Measurements from ENCODE around the gene FZR1. TPM values are rescaled to one million over a fixed set of nuclear protein-coding genes. Genes with fewer than 3 reads are reported as not detected.

FZR1 gene
- total and polyA plus RNA-seq, 2 of the 13 experiments (the other 11 are each of a cell fraction or from before 2014, with no cell fraction given) = 29.0 to 30.8 TPM

DNA sequence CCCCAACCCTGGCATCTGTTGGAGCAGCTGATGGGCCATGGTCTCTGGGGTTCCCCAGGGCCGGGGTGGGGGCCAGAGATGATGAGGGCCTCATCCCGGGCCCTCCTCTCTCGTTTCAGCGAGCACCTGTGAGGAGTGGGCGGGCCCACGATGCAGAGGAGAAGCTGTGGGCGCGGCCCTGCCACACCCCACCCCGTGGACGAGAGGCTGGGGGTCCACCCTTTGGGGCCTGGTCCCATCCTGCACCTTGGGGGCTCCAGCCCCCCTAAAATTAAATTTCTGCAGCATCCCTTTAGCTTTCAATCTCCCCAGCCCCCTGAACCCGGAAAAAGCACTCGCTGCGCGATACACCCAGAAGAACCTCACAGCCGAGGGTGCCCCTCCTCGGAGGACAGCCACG is 72.3 kb downstream of the FZR1 start:
- FAIRE-seq (no peak), ATAC-seq (no peak), DNase-seq (ENCODE audit: low spot score) (no peak)
- intact Hi-C loops (cut with micrococcal nuclease; ENCODE audit: unreplicated experiment) = no loop called here
- H3K27ac ChIP-seq (ENCODE audit: extremely low read length, insufficient read depth, low read length) = no peak overlapping the region
- POLR2A ChIA-PET = no interaction called here
- no peaks in the 10 kb centered on the region; a peak in 1 of 5 replicates for H3K36me3 ChIP-seq (replicated peaks in 1 of 2; ENCODE audit: control insufficient read depth in 1 of 2, insufficient read depth in 2 of 2, low read length in 2 of 2)
- H3K4me1 ChIP-seq (ENCODE audit: insufficient read depth, low read length) = peaks cover 14% of the 10 kb centered on the region; the same call in 1 of the 2 replicates
- CTCF ChIA-PET (ENCODE audit: low intra/inter-chr PET ratio, low total read pairs) = no interaction called here
- H3K4me2 ChIP-seq (ENCODE audit: low read depth, low read length) = no peak overlapping the region
- H3K9ac ChIP-seq (ENCODE audit: insufficient read depth, low read depth, low read length) = no peak overlapping the region
- peaks cover 4% of the 10 kb centered on the region for H4K20me1 ChIP-seq (ENCODE audit: insufficient read depth, low read length)
- in situ Hi-C loops (cut with HindIII; ENCODE audit: extremely low pct_ligation_motif_present, low pct_unique_long_range_greater_than_20kb) = no loop called here
- no peak overlapping the region for H2AFZ ChIP-seq (ENCODE audit: low read length)
- TF ChIP-seq ZNF816 (CRISPR knock-in tag; IDR thresholded peaks at IDR 0.05; ENCODE audit: borderline replicate concordance) (no peak), ZFAT (CRISPR knock-in tag; conservative IDR thresholded peaks at IDR 0.05) (no peak), MYPOP (CRISPR knock-in tag; IDR thresholded peaks at IDR 0.05) (no peak), ZNF562 (CRISPR knock-in tag; IDR thresholded peaks at IDR 0.05; ENCODE audit: borderline replicate concordance) (no peak), ZNF775 (CRISPR knock-in tag; IDR thresholded peaks at IDR 0.05; ENCODE audit: borderline replicate concordance) (no peak)
- H3K4me3 ChIP-seq (replicated peaks in 1 of 3; ENCODE audit: insufficient read depth in 1 of 3, low read depth in 2 of 3, low read length in 3 of 3) = no peak overlapping the region
- H3K79me2 ChIP-seq (ENCODE audit: insufficient read depth, low read length) = no peaks in the 10 kb centered on the region
- BruUV-seq (replicated peaks) = no TSS peak
- H3K9me3 ChIP-seq (ENCODE audit: low read length) = no peaks in the 10 kb centered on the region
- no peaks in the 10 kb centered on the region for H3K27me3 ChIP-seq (ENCODE audit: control insufficient read depth in 1 of 2, insufficient read depth in 2 of 2, low read length in 2 of 2)
- WGBS (ENCODE audit: low lambda C conversion rate) = 97% methylated on average over 7 of the region's 17 CpGs

DNA sequence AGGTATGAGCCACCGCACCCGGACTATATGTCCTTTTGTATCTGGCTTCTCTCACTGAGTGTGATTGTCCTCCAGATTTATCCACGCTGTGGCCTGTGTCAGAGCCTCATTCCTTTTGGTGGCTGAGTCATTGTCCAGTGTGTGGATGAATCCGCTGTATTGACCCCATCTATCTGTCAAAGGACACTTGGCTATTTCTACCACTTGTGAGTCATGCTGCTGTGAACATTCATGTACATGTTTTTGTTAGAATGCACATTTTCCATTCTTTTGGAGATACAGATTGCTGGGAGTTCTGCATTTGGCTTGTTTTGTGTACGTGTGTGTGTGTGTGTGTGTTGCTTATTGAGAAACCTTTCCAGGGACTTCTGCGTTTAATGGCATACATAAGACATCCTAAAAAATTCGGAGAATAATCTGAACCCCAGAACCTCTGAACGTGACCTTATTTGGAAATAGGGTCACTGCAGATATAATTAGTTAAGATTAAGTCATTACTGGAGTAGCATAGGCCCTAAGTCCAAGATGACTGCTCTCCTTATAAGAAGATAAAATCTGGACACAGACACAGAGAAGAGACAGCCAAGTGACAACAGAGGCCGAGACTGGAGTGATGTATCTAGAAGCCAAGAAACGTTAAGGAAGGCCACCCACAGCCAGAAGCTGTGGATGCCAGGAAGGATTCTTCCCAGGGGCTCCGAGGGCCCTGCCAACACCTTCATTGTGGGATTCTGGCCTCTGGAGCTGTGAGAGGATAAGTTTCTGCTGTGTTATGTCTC is 74.2 kb downstream of the FZR1 start:
- FAIRE-seq (no peak), DNase-seq (ENCODE audit: low spot score) (peak; percentile 56), ATAC-seq (peak; percentile 36; the same call in 2 of the 3 replicates)
- POLR2A ChIA-PET = no interaction called here
- in situ Hi-C loops (cut with HindIII; ENCODE audit: extremely low pct_ligation_motif_present, low pct_unique_long_range_greater_than_20kb) = no loop called here
- H3K27ac ChIP-seq (ENCODE audit: extremely low read length, insufficient read depth, low read length) = no peak overlapping the region
- no peak overlapping the region for H3K4me3 ChIP-seq (replicated peaks in 1 of 3; ENCODE audit: insufficient read depth in 1 of 3, low read depth in 2 of 3, low read length in 3 of 3)
- CTCF ChIA-PET (ENCODE audit: low intra/inter-chr PET ratio, low total read pairs) = no interaction called here
- H3K4me1 ChIP-seq (ENCODE audit: insufficient read depth, low read length) = peaks cover 14% of the 10 kb centered on the region; the same call in 1 of the 2 replicates
- H3K27me3 ChIP-seq (ENCODE audit: control insufficient read depth in 1 of 2, insufficient read depth in 2 of 2, low read length in 2 of 2) = peaks cover 0 to 4% of the 10 kb centered on the region in 2 experiments; a peak in 1 of 5 replicates
- H3K36me3 ChIP-seq (replicated peaks in 1 of 2; ENCODE audit: control insufficient read depth in 1 of 2, insufficient read depth in 2 of 2, low read length in 2 of 2) = no peaks in the 10 kb centered on the region; a peak in 1 of 5 replicates
- H3K9me3 ChIP-seq (ENCODE audit: low read length) = no peaks in the 10 kb centered on the region
- no peaks in the 10 kb centered on the region for H4K20me1 ChIP-seq (ENCODE audit: insufficient read depth, low read length)
- H3K4me2 ChIP-seq (ENCODE audit: low read depth, low read length) = no peak overlapping the region
- H2AFZ ChIP-seq (ENCODE audit: low read length) = no peak overlapping the region
- no peaks in the 10 kb centered on the region for H3K79me2 ChIP-seq (ENCODE audit: insufficient read depth, low read length)
- no peak overlapping the region for H3K9ac ChIP-seq (ENCODE audit: insufficient read depth, low read depth, low read length)
- WGBS (ENCODE audit: low lambda C conversion rate) = 21% methylated on average over 11 of the region's 11 CpGs
- no peak for TF ChIP-seq RAD21 (CRISPR knock-in tag; IDR thresholded peaks at IDR 0.05)
- TF ChIP-seq PHF20 (CRISPR knock-in tag; IDR thresholded peaks at IDR 0.05) = no peak
- TF ChIP-seq PITX1 (CRISPR knock-in tag; IDR thresholded peaks at IDR 0.05) = no peak
- TF ChIP-seq FOSL2 (CRISPR knock-in tag; IDR thresholded peaks at IDR 0.05) = peak; percentile 70
- no peak for TF ChIP-seq ZNF235 (CRISPR knock-in tag; IDR thresholded peaks at IDR 0.05; ENCODE audit: borderline replicate concordance)
- TF ChIP-seq ZNF839 (CRISPR knock-in tag; IDR thresholded peaks at IDR 0.05; ENCODE audit: borderline replicate concordance) = no peak
- no peak for TF ChIP-seq SMAD1 (CRISPR knock-in tag; IDR thresholded peaks at IDR 0.05; ENCODE audit: borderline replicate concordance, low read depth)
- TF ChIP-seq ZNF746 (CRISPR knock-in tag; IDR thresholded peaks at IDR 0.05) = no peak
- 0 out of 2 replicates have a peak, but pooled peaks have one; percentile 21 for TF ChIP-seq SAP130 (CRISPR knock-in tag; IDR thresholded peaks at IDR 0.05; ENCODE audit: low read depth)
- no peak for TF ChIP-seq ZNF382 (CRISPR knock-in tag; IDR thresholded peaks at IDR 0.05; ENCODE audit: borderline replicate concordance)
- TF ChIP-seq TFDP1 (CRISPR knock-in tag; IDR thresholded peaks at IDR 0.05; ENCODE audit: borderline replicate concordance) = no peak
- no TSS peak for BruUV-seq (replicated peaks)
- intact Hi-C loops (cut with micrococcal nuclease; ENCODE audit: unreplicated experiment) = no loop called here

Measured in HepG2 (cell line).